Inferior parietal cortex (tissue), 1 donor: ENCODE results near the gene SMIM5.
"Not testable (repeated sequence)": the region's sequence is repeated elsewhere in the genome, so short reads cannot be mapped to it uniquely, and the experiment has no call there.

Experiments used
- DNase-seq: peaks from one replicate; pipeline ENCODE4 v3.0.0-alpha.2; 2016; ENCODE audit errors: extremely low spot score

SMIM5 gene

GRCh38 chr17:75632863-75633485 is at the start of gene SMIM5:
Gene SMIM5 (plus strand): TSS chr17:75633434. CDS start chr17:75640202, 6,768 bp downstream.
- peak; percentile 89 for DNase-seq

GRCh38 chr17:75584849-75585175 is 48.4 kb upstream of the SMIM5 start:
- DNase-seq = no peak

GRCh38 chr17:75587675-75588595 is 45.3 kb upstream of the SMIM5 start, which contains the start of gene MYO15B:
Gene MYO15B (plus strand): TSS chr17:75587800. CDS start chr17:75588058, 258 bp downstream.
- DNase-seq = peak; percentile 5

- DNase-seq = peak; percentile 4
These were observed 44.6 kb upstream of the SMIM5 start for GRCh38 chr17:75588596-75589011.

GRCh38 chr17:75589012-75589918 is 44.0 kb upstream of the SMIM5 start:
- DNase-seq = peak; percentile 51

GRCh38 chr17:75589919-75590303 is 43.3 kb upstream of the SMIM5 start:
- DNase-seq = no peak

- DNase-seq = no peak
These were observed 42.9 kb upstream of the SMIM5 start for GRCh38 chr17:75590314-75590761.

GRCh38 chr17:75590849-75591721 is 42.1 kb upstream of the SMIM5 start:
- DNase-seq = no peak

- DNase-seq = no peak
These were observed 41.4 kb upstream of the SMIM5 start for GRCh38 chr17:75591722-75592302.

GRCh38 chr17:75592348-75593020 is 40.8 kb upstream of the SMIM5 start:
- no peak for DNase-seq

- not testable (repeated sequence) for DNase-seq
These were observed 39.8 kb upstream of the SMIM5 start for GRCh38 chr17:75593430-75593829.

GRCh38 chr17:75594499-75595283 is 38.5 kb upstream of the SMIM5 start:
- DNase-seq = no peak

- DNase-seq = no peak
These were observed 37.8 kb upstream of the SMIM5 start for GRCh38 chr17:75595284-75595919.

GRCh38 chr17:75595920-75596313 is 37.3 kb upstream of the SMIM5 start:
- DNase-seq = no peak

- no peak for DNase-seq
These were observed 36.7 kb upstream of the SMIM5 start for GRCh38 chr17:75596320-75597087.

GRCh38 chr17:75601057-75601987 is 31.9 kb upstream of the SMIM5 start:
- DNase-seq = peak; percentile 35

GRCh38 chr17:75602644-75603043 is 30.6 kb upstream of the SMIM5 start:
- DNase-seq = no peak
